Natural killer cell (primary cell): ENCODE results near the gene TTC28. TPM values are rescaled to one million over a fixed set of nuclear protein-coding genes. Genes with fewer than 3 reads are reported as not detected.
"Not testable (repeated sequence)": the region's sequence is repeated elsewhere in the genome, so short reads cannot be mapped to it uniquely, and the experiment has no call there.

ENCODE experiments used
- ATAC-seq, 3 donors: fragments of 150-1000 bp in 2 of 3; fragments of 200-7000 bp in 1 of 3; cut with Tn5 transposase; 1 replicate in 1 of 3; 2 replicates in 2 of 3; pipeline ENCODE4 v1.10.0; 2021; ENCODE audit warnings: mild to moderate bottlenecking in 2 of 3, moderate library complexity in 2 of 3
- DNase-seq, 2 donors: peaks; one replicate each; pipeline versions ENCODE4 v3.0.0 to v3.0.0-alpha.2; 2013 to 2021; ENCODE audit warnings: mixed read lengths in 1 of 2
- H3K27ac ChIP-seq: one replicate; pipeline ENCODE4 v1.5.1; 2013; ENCODE audit warnings: mild to moderate bottlenecking, low read length
- H3K27me3 ChIP-seq: one replicate; pipeline ENCODE4 v1.6.1; 2013; ENCODE audit warnings: low read length; ENCODE audit not compliant: control insufficient read depth, insufficient read depth
- H3K36me3 ChIP-seq: one replicate; pipeline ENCODE4 v1.6.1; 2013; ENCODE audit warnings: low read length; ENCODE audit not compliant: control insufficient read depth, insufficient read depth
- H3K4me1 ChIP-seq: one replicate; pipeline ENCODE4 v1.6.1; 2013; ENCODE audit warnings: low read length; ENCODE audit not compliant: control insufficient read depth, insufficient read depth
- H3K4me3 ChIP-seq: one replicate; pipeline ENCODE4 v1.5.1; 2013; ENCODE audit warnings: low read length
- H3K9me3 ChIP-seq: one replicate; pipeline ENCODE4 v1.6.1; 2013; ENCODE audit warnings: low read length; ENCODE audit not compliant: control insufficient read depth, insufficient read depth
- H3K27ac Mint-ChIP-seq, 2 donors: one replicate each; pipeline ENCODE4 v1.8.0; 2022; ENCODE audit warnings: mild to moderate bottlenecking in 2 of 2, mixed read lengths in 2 of 2, moderate library complexity in 1 of 2
- H3K27me3 Mint-ChIP-seq, 2 donors: one replicate each; pipeline ENCODE4 v1.8.0; 2022; ENCODE audit warnings: low read depth in 2 of 2, mixed read lengths in 2 of 2
- H3K36me3 Mint-ChIP-seq: one replicate; pipeline ENCODE4 v1.8.0; 2022; ENCODE audit warnings: mixed read lengths
- H3K4me1 Mint-ChIP-seq, 2 donors: one replicate each; pipeline ENCODE4 v1.8.0; 2022; ENCODE audit warnings: mixed read lengths in 2 of 2
- H3K4me3 Mint-ChIP-seq: one replicate; pipeline ENCODE4 v1.8.0; 2022; ENCODE audit warnings: mild to moderate bottlenecking, moderate library complexity, mixed read lengths
- H3K9me3 Mint-ChIP-seq, 2 donors: one replicate each; pipeline ENCODE4 v1.8.0; 2022; ENCODE audit warnings: mixed read lengths in 2 of 2
- CTCF ChIP-seq: fragments of 200-600 bp; IDR thresholded peaks from one replicate; pipeline ENCODE4 v1.8.0; 2022; ENCODE audit warnings: antibody characterized with exemption
- WGBS: methylation state at CpG from one replicate; pipeline ENCODE4 v1.1.7; 2013; ENCODE audit warnings: missing lambda C conversion rate; ENCODE audit not compliant: insufficient coverage; 5-methylcytosine and 5-hydroxymethylcytosine counted together
- intact Hi-C: fragments of 100-400 bp; cut with micrococcal nuclease; formaldehyde crosslinking; loops from one replicate; pipeline ENCODE4 v1.14.2; 2022
- total RNA-seq, 4 donors: library from RNA; stranded (reverse); fragments of 120-200 nt in 1 of 4; gene quantifications; one replicate each; pipeline versions ENCODE4 v1.2.3 to v1.2.4, GENCODE V29; 2013 to 2022

TTC28 gene
- total RNA-seq, 3 donors from 2014 or later (not counting 1 experiment from before 2014, with no cell fraction given): 4.1 to 10.0 (median 8.6) TPM

GRCh38 chr22:28171712-28172111, 507.9 kb downstream of the TTC28 start:
- Mint-ChIP-seq H3K36me3 (no peaks in the 10 kb centered on the region), H3K4me3 (no peak overlapping the region), H3K27ac (no peak overlapping the region), H3K4me1 (no peaks in the 10 kb centered on the region), H3K27me3 (peaks cover 0 to 3% of the 10 kb centered on the region in 2 donors), H3K9me3 (no peaks in the 10 kb centered on the region)
- intact Hi-C loops: no loop called here
- Histone ChIP-seq H3K27me3 (no peaks in the 10 kb centered on the region), H3K27ac (no peak overlapping the region), H3K9me3 (no peaks in the 10 kb centered on the region), H3K36me3 (no peaks in the 10 kb centered on the region), H3K4me3 (no peak overlapping the region), H3K4me1 (no peaks in the 10 kb centered on the region)
- TF ChIP-seq CTCF: no peak
- no peak for DNase-seq
- no peak for ATAC-seq

GRCh38 chr22:28171115-28171514, 508.5 kb downstream of the TTC28 start:
- Mint-ChIP-seq H3K36me3 (no peaks in the 10 kb centered on the region), H3K27me3 (peaks cover 0 to 5% of the 10 kb centered on the region in 2 donors), H3K4me1 (no peaks in the 10 kb centered on the region), H3K27ac (no peak overlapping the region), H3K9me3 (peaks cover 0 to 3% of the 10 kb centered on the region in 2 donors), H3K4me3 (no peak overlapping the region)
- H3K4me1 ChIP-seq: no peaks in the 10 kb centered on the region
- H3K27ac ChIP-seq: no peak overlapping the region
- no peak for ATAC-seq
- 92% methylated on average over 1 of the region's 2 CpGs for WGBS
- no peaks in the 10 kb centered on the region for H3K27me3 ChIP-seq
- no peaks in the 10 kb centered on the region for H3K9me3 ChIP-seq
- no peaks in the 10 kb centered on the region for H3K36me3 ChIP-seq
- no peak for TF ChIP-seq CTCF
- no peak for DNase-seq
- H3K4me3 ChIP-seq: no peak overlapping the region
- intact Hi-C loops: no loop called here

- H3K4me1 ChIP-seq, H3K4me1 Mint-ChIP-seq, H3K9me3 Mint-ChIP-seq, H3K4me3 Mint-ChIP-seq, H3K27ac Mint-ChIP-seq, H3K36me3 Mint-ChIP-seq, H3K27ac ChIP-seq, H3K9me3 ChIP-seq, DNase-seq, H3K27me3 Mint-ChIP-seq, intact Hi-C loops, H3K27me3 ChIP-seq, ATAC-seq, H3K36me3 ChIP-seq, H3K4me3 ChIP-seq: not testable (repeated sequence)
- WGBS: 100% methylated on average over 2 of the region's 2 CpGs
These were observed 510.3 kb downstream of the TTC28 start for GRCh38 chr22:28169314-28169713.

GRCh38 chr22:28155808-28156207, 523.8 kb downstream of the TTC28 start:
- H3K4me3 Mint-ChIP-seq: no peak overlapping the region
- intact Hi-C loops: no loop called here
- no peaks in the 10 kb centered on the region for H3K36me3 Mint-ChIP-seq

More at GRCh38 chr22:28155808-28156207, 523.8 kb downstream of the TTC28 start:
- Histone ChIP-seq H3K27ac (no peak overlapping the region), H3K27me3 (no peaks in the 10 kb centered on the region), H3K9me3 (no peaks in the 10 kb centered on the region), H3K4me1 (no peaks in the 10 kb centered on the region), H3K4me3 (no peak overlapping the region), H3K36me3 (no peaks in the 10 kb centered on the region)
- Mint-ChIP-seq H3K27me3 (peaks cover 15 to 24% of the 10 kb centered on the region in 2 donors), H3K27ac (no peak overlapping the region), H3K4me1 (no peaks in the 10 kb centered on the region), H3K9me3 (no peaks in the 10 kb centered on the region)
- DNase-seq: no peak
- no peak for ATAC-seq
- TF ChIP-seq CTCF: no peak
